ENCODE data around the gene SQOR. TPM values are rescaled to one million over a fixed set of nuclear protein-coding genes. Genes with fewer than 3 reads are reported as not detected.

Gene SQOR
- total RNA-seq, 4 donors from 2014 or later = 67.0 to 90.3 (median 84.1) TPM

- DNase-seq (ENCODE audit: low spot score) (peak; percentile 55), ATAC-seq (ENCODE audit: low FRiP score) (peak; percentile 81)
- TF ChIP-seq CTCF (IDR thresholded peaks at IDR 0.05) = no peak
These were observed 3.7 kb upstream of the SQOR start for GRCh38 chr15:45630917-45631691.

GRCh38 chr15:45631776-45632175 lies 3.1 kb upstream of the SQOR start:
- ATAC-seq (ENCODE audit: low FRiP score) = peak; percentile 4
- DNase-seq (ENCODE audit: low spot score) = no peak
- TF ChIP-seq CTCF (IDR thresholded peaks at IDR 0.05) = no peak

- DNase-seq (ENCODE audit: low spot score) (no peak), ATAC-seq (ENCODE audit: low FRiP score) (peak; percentile 47)
- TF ChIP-seq CTCF (IDR thresholded peaks at IDR 0.05) = no peak
These were observed 386 bp downstream of the SQOR start for GRCh38 chr15:45635191-45635638.

GRCh38 chr15:45635763-45636292 lies 999 bp downstream of the SQOR start:
- ATAC-seq (ENCODE audit: low FRiP score) (no peak), DNase-seq (ENCODE audit: low spot score) (no peak)
- no peak for TF ChIP-seq CTCF (IDR thresholded peaks at IDR 0.05)

GRCh38 chr15:45637141-45637540 lies 2.3 kb downstream of the SQOR start:
- no peak for DNase-seq (ENCODE audit: low spot score)
- peak; percentile 0 for ATAC-seq (ENCODE audit: low FRiP score)
- no peak for TF ChIP-seq CTCF (IDR thresholded peaks at IDR 0.05)

- peak; percentile 26 for ATAC-seq (ENCODE audit: low FRiP score)
- no peak for TF ChIP-seq CTCF (IDR thresholded peaks at IDR 0.05)
- DNase-seq (ENCODE audit: low spot score) = no peak
These were observed 2.8 kb downstream of the SQOR start for GRCh38 chr15:45637552-45638033.

- TF ChIP-seq CTCF (IDR thresholded peaks at IDR 0.05) = no peak
- DNase-seq (ENCODE audit: low spot score) (no peak), ATAC-seq (ENCODE audit: low FRiP score) (peak; percentile 63)
These were observed 5.8 kb downstream of the SQOR start for GRCh38 chr15:45640616-45641015.

All from omental fat pad (tissue), 4 donors.